ENCODE results near the gene HAT1. TPM values are rescaled to one million over a fixed set of nuclear protein-coding genes. Genes with fewer than 3 reads are reported as not detected.
A peak's percentile ranks its signal among the peaks of the same experiment; 100 is the strongest.

Gene HAT1, protein sequence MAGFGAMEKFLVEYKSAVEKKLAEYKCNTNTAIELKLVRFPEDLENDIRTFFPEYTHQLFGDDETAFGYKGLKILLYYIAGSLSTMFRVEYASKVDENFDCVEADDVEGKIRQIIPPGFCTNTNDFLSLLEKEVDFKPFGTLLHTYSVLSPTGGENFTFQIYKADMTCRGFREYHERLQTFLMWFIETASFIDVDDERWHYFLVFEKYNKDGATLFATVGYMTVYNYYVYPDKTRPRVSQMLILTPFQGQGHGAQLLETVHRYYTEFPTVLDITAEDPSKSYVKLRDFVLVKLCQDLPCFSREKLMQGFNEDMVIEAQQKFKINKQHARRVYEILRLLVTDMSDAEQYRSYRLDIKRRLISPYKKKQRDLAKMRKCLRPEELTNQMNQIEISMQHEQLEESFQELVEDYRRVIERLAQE
- 32.4 and 56.8 TPM in 2 replicates for total RNA-seq (2014; rRNA removed; shearing (Covaris generic); ENCODE audit: low replicate concordance)

DNA sequence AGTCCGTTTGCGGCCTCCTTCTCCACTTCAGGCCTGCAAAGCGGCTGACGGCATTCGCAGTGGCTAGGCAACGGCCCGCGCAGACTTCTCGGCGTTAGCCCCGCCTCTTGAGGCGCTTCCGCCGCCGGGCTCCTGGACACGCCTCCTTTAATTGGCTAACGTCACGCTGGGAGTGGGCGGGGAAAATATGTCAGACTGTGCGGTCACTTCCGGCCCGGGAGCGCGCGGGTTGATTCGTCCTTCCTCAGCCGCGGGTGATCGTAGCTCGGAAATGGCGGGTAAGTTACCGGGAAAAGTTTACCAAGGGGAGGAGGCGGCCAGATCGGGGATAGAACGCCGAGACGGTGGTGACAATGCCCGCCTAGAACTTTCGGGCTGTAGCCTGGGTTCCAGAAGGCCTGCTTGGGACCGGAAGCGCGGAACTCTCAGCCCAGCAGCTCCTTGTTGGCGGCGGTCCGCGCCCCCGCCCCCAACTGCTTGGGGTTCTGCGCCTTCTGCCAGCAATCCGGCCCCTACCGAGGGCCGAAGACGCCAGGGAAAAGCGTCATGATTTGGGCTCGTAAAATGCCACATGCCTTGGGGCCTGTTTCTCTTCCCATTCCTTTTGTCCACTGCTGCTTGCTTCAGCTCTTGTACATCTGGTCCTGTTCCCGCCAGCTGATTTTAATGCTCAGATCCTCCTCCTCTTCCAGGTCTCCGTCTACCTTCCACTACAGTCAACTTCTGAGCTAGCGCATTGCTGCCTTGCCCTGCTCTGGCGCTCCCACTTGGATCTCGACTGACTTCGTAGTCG is at the start of gene HAT1:
Gene HAT1 (plus strand): TSS at position 232 of the 793 bp plus-strand sequence. CDS start 40 bp downstream, at position 272.
- H3K4me1 ChIP-seq (ENCODE audit: low read length) = peaks cover 22% of the 10 kb centered on the region
- peak within 1 kb of the TSS; percentile 87 for H3K4me2 ChIP-seq (ENCODE audit: low read depth, low read length, poor library complexity, severe bottlenecking)
- no peaks in the 10 kb centered on the region for H3K9me2 ChIP-seq (replicated peaks; ENCODE audit: insufficient read depth, low read length)
- H3K27me3 ChIP-seq (ENCODE audit: low read length) = no peaks in the 10 kb centered on the region
- H3K79me2 ChIP-seq (ENCODE audit: low read length) = peaks cover 48% of the 10 kb centered on the region
- H2AFZ ChIP-seq (ENCODE audit: low read length) = peak within 1 kb of the TSS; percentile 53; the same call in 1 of the 2 replicates
- peak; percentile 99 for DNase-seq
- H3K9me3 ChIP-seq (ENCODE audit: low read length) = no peaks in the 10 kb centered on the region
- H4K20me1 ChIP-seq (ENCODE audit: insufficient read depth, low read depth, low read length) = no peaks in the 10 kb centered on the region
- peak within 1 kb of the TSS; percentile 59 for H3K27ac ChIP-seq (ENCODE audit: low read length)
- peaks cover 27% of the 10 kb centered on the region for H3K36me3 ChIP-seq (ENCODE audit: insufficient read depth, low read length)
- peak within 1 kb of the TSS; percentile 77 for H3K9ac ChIP-seq (ENCODE audit: low read length)
- peak within 1 kb of the TSS; percentile 82 for H3K4me3 ChIP-seq (ENCODE audit: low read length)

DNA sequence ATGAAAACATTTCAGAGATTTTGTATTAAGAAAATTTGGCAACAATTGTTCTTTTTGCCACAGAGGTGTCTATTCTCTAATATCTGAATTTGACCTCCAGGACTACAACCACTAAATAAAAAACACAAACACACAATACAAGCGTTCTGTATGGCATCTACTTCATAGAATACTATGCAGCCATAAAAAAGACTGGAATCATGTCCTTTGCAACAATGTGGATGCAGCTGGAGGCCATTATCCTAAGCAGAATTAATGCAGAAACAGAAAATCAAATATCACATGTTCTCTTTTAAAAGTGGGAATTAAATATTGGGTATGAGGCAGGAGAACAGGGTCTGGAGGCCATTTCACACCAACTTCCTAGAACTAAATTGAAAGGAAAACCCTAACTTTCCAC is 47.7 kb upstream of the HAT1 start:
- Histone ChIP-seq H3K79me2 (ENCODE audit: low read length) (peaks cover 89% of the 10 kb centered on the region), H3K4me1 (ENCODE audit: low read length) (no peaks in the 10 kb centered on the region), H2AFZ (ENCODE audit: low read length) (no peak overlapping the region), H3K36me3 (ENCODE audit: insufficient read depth, low read length) (peaks cover 52% of the 10 kb centered on the region), H4K20me1 (ENCODE audit: insufficient read depth, low read depth, low read length) (no peaks in the 10 kb centered on the region), H3K27ac (ENCODE audit: low read length) (no peak overlapping the region), H3K4me3 (ENCODE audit: low read length) (no peak overlapping the region), H3K9ac (ENCODE audit: low read length) (no peak overlapping the region), H3K9me3 (ENCODE audit: low read length) (no peaks in the 10 kb centered on the region), H3K4me2 (ENCODE audit: low read depth, low read length, poor library complexity, severe bottlenecking) (no peak overlapping the region), H3K9me2 (replicated peaks; ENCODE audit: insufficient read depth, low read length) (no peaks in the 10 kb centered on the region), H3K27me3 (ENCODE audit: low read length) (no peaks in the 10 kb centered on the region)
- no peak for DNase-seq

DNA sequence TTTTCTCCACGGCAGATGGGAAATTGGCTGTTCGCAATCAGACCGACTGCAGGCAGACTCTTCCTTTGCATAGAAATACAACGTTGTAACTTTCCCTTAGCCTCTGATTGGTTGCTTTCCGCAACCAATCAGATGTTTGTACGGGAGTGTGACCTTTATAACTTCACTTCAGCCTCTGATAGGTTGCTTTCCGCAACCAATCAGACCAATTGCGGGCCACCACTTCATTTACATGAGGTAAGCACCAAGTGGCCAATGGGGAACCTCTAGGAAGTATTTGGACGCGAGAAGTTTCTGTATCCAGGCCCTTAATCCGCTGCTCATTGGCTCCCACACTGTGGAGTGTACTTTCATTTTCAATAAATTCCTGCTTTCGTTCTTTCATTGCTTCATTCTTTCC is 47.3 kb upstream of the HAT1 start:
- Histone ChIP-seq H3K27me3 (ENCODE audit: low read length) (no peaks in the 10 kb centered on the region), H3K4me1 (ENCODE audit: low read length) (no peaks in the 10 kb centered on the region), H3K9ac (ENCODE audit: low read length) (no peak overlapping the region), H3K36me3 (ENCODE audit: insufficient read depth, low read length) (peaks cover 47% of the 10 kb centered on the region), H2AFZ (ENCODE audit: low read length) (no peak overlapping the region), H3K4me2 (ENCODE audit: low read depth, low read length, poor library complexity, severe bottlenecking) (no peak overlapping the region), H3K4me3 (ENCODE audit: low read length) (no peak overlapping the region), H3K27ac (ENCODE audit: low read length) (no peak overlapping the region), H4K20me1 (ENCODE audit: insufficient read depth, low read depth, low read length) (no peaks in the 10 kb centered on the region), H3K9me2 (replicated peaks; ENCODE audit: insufficient read depth, low read length) (no peaks in the 10 kb centered on the region), H3K79me2 (ENCODE audit: low read length) (peaks cover 89% of the 10 kb centered on the region), H3K9me3 (ENCODE audit: low read length) (no peaks in the 10 kb centered on the region)
- DNase-seq = no peak

DNA sequence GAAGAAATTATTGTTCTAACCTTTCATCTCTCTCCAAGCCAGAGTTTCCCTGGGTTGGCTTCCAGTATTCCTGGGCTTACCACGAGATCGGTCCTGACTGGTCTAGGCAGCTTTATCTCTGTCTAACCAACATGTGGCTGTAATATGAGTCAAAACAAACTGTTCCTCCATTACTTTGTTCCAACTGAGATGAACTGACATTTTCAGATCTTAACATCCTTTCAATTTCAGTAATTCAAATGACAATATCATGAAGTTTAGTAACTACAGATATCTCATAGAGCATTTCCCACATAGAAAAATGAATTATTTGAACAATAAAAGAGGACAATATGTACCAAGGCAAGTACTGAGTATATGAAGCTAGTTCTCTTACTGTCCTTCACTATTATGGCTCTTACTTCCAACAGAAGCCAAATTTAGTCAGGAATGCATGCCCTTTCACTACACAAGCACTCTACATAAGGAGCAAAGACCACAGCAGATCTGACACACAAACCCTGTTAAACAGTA is 43.7 kb upstream of the HAT1 start:
- peaks cover 33% of the 10 kb centered on the region for H3K36me3 ChIP-seq (ENCODE audit: insufficient read depth, low read length)
- H3K9me3 ChIP-seq (ENCODE audit: low read length) = no peaks in the 10 kb centered on the region
- no peak overlapping the region for H3K27ac ChIP-seq (ENCODE audit: low read length)
- no peak overlapping the region for H2AFZ ChIP-seq (ENCODE audit: low read length)
- no peak for DNase-seq
- no peaks in the 10 kb centered on the region for H3K9me2 ChIP-seq (replicated peaks; ENCODE audit: insufficient read depth, low read length)
- no peaks in the 10 kb centered on the region for H3K4me1 ChIP-seq (ENCODE audit: low read length)
- H3K4me2 ChIP-seq (ENCODE audit: low read depth, low read length, poor library complexity, severe bottlenecking) = no peak overlapping the region
- H3K4me3 ChIP-seq (ENCODE audit: low read length) = no peak overlapping the region
- H3K27me3 ChIP-seq (ENCODE audit: low read length) = no peaks in the 10 kb centered on the region
- H3K79me2 ChIP-seq (ENCODE audit: low read length) = peaks cover 94% of the 10 kb centered on the region
- no peak overlapping the region for H3K9ac ChIP-seq (ENCODE audit: low read length)
- H4K20me1 ChIP-seq (ENCODE audit: insufficient read depth, low read depth, low read length) = no peaks in the 10 kb centered on the region

DNA sequence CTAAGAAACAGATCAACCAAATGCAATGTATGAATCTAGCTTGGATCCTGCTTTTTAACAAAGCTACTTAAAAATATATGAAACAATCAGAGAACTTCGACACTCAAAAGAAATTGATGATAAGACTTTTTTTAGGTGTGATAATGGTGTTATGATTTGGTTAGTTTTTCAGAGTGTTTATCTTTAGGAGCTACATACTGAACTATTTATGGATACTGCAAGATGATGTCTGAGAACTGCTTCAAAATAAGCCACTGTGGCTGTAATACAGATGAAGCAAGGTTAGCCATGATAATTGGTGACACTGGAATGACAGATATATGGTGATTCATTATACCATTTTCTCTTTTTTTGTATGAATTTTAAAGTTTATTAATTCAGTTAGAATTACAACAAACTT is 42.4 kb upstream of the HAT1 start:
- no peaks in the 10 kb centered on the region for H3K4me1 ChIP-seq (ENCODE audit: low read length)
- H3K36me3 ChIP-seq (ENCODE audit: insufficient read depth, low read length) = peaks cover 31% of the 10 kb centered on the region
- H3K9me2 ChIP-seq (replicated peaks; ENCODE audit: insufficient read depth, low read length) = no peaks in the 10 kb centered on the region
- H3K9ac ChIP-seq (ENCODE audit: low read length) = no peak overlapping the region
- no peaks in the 10 kb centered on the region for H3K9me3 ChIP-seq (ENCODE audit: low read length)
- no peak overlapping the region for H2AFZ ChIP-seq (ENCODE audit: low read length)
- no peak overlapping the region for H3K4me2 ChIP-seq (ENCODE audit: low read depth, low read length, poor library complexity, severe bottlenecking)
- H3K4me3 ChIP-seq (ENCODE audit: low read length) = no peak overlapping the region
- no peaks in the 10 kb centered on the region for H3K27me3 ChIP-seq (ENCODE audit: low read length)
- no peak overlapping the region for H3K27ac ChIP-seq (ENCODE audit: low read length)
- peaks cover 95% of the 10 kb centered on the region for H3K79me2 ChIP-seq (ENCODE audit: low read length)
- no peak for DNase-seq
- H4K20me1 ChIP-seq (ENCODE audit: insufficient read depth, low read depth, low read length) = no peaks in the 10 kb centered on the region

DNA sequence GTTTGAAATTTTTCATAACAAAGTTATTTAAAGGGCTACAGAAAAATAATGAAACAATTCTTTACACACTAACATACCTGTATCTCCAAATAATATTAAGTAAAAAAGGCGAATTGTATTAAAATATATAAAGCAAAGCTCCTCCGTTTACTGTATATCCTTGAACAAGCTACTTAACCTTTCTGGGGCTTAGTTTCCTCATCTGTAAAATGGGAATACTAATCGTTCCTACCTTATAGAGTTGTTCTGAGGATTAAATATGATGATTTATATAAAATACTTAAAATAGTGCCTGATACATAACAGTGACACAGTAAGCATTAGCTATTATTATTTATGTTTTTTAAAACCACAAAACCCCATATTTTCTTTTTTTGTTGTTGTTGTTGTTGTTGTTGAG is 41.5 kb upstream of the HAT1 start:
- Histone ChIP-seq H3K9me3 (ENCODE audit: low read length) (no peaks in the 10 kb centered on the region), H3K79me2 (ENCODE audit: low read length) (peaks cover 89% of the 10 kb centered on the region), H4K20me1 (ENCODE audit: insufficient read depth, low read depth, low read length) (no peaks in the 10 kb centered on the region), H3K9me2 (replicated peaks; ENCODE audit: insufficient read depth, low read length) (no peaks in the 10 kb centered on the region), H3K9ac (ENCODE audit: low read length) (no peak overlapping the region), H3K4me2 (ENCODE audit: low read depth, low read length, poor library complexity, severe bottlenecking) (no peak overlapping the region), H3K4me1 (ENCODE audit: low read length) (no peaks in the 10 kb centered on the region), H3K27ac (ENCODE audit: low read length) (no peak overlapping the region), H3K36me3 (ENCODE audit: insufficient read depth, low read length) (peaks cover 22% of the 10 kb centered on the region), H3K4me3 (ENCODE audit: low read length) (no peak overlapping the region), H3K27me3 (ENCODE audit: low read length) (no peaks in the 10 kb centered on the region), H2AFZ (ENCODE audit: low read length) (no peak overlapping the region)
- DNase-seq = no peak

DNA sequence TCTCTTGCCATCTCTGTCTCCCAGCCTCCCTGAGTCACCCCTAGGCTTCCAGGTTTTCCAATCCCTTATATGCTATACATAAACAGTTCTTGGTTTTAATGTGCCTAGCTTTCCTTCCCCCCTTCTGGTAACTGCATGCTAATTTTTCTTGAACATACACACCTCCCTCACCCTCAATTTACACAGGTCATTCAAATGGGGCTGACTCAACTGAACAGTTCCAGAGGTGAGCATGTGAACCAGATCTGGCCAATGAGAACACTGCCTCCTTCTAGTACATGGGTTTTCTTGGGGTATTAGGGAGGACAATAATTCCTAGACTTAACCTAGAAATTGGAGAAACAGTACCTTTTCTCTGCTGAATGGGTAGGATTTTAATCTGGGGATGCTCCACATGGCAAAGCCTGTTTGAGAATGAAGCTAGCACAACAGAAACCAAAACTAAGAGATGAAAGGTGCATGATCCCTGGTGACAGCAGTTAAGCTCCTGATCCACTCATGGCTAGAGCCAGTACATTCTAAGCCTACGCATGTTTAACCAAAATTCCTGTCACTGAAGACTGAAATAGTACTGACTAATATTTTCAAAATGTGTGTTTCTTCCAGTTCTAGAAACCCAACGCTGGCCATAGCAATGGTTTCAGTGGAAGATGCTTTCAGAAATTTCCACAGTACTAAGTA is 40.0 kb upstream of the HAT1 start:
- H3K27ac ChIP-seq (ENCODE audit: low read length) = no peak overlapping the region
- H3K4me2 ChIP-seq (ENCODE audit: low read depth, low read length, poor library complexity, severe bottlenecking) = no peak overlapping the region
- no peak for DNase-seq
- H4K20me1 ChIP-seq (ENCODE audit: insufficient read depth, low read depth, low read length) = no peaks in the 10 kb centered on the region
- no peaks in the 10 kb centered on the region for H3K4me1 ChIP-seq (ENCODE audit: low read length)
- H3K36me3 ChIP-seq (ENCODE audit: insufficient read depth, low read length) = peaks cover 15% of the 10 kb centered on the region
- H3K27me3 ChIP-seq (ENCODE audit: low read length) = no peaks in the 10 kb centered on the region
- H2AFZ ChIP-seq (ENCODE audit: low read length) = no peak overlapping the region
- peaks cover 87% of the 10 kb centered on the region for H3K79me2 ChIP-seq (ENCODE audit: low read length)
- H3K9ac ChIP-seq (ENCODE audit: low read length) = no peak overlapping the region
- H3K9me2 ChIP-seq (replicated peaks; ENCODE audit: insufficient read depth, low read length) = no peaks in the 10 kb centered on the region
- no peak overlapping the region for H3K4me3 ChIP-seq (ENCODE audit: low read length)
- H3K9me3 ChIP-seq (ENCODE audit: low read length) = no peaks in the 10 kb centered on the region
